Activated CD8-positive, alpha-beta memory T cell treated with anti-CD3 and anti-CD28 coated beads for 24 hours (primary cell): Measurements from ENCODE around the gene CDC14A.

Experiments
- DNase-seq: peaks from one replicate; pipeline ENCODE4 v3.0.0-alpha.2; 2020

The CDC14A gene

GRCh38 chr1:100545855-100546254 lies 193.5 kb downstream of the CDC14A start:
- DNase-seq, result no peak

- DNase-seq, result no peak
Measured at GRCh38 chr1:100552031-100552430, 199.7 kb downstream of the CDC14A start.

GRCh38 chr1:100552922-100553321 lies 200.6 kb downstream of the CDC14A start:
- no peak for DNase-seq

- no peak for DNase-seq
Measured at GRCh38 chr1:100556181-100556580, 203.9 kb downstream of the CDC14A start.

- no peak for DNase-seq
Measured at GRCh38 chr1:100556925-100557605, 204.8 kb downstream of the CDC14A start.

- no peak for DNase-seq
Measured at GRCh38 chr1:100557606-100557953, 205.3 kb downstream of the CDC14A start.

- no peak for DNase-seq
Measured at GRCh38 chr1:100565533-100565932, 213.2 kb downstream of the CDC14A start.

- no peak for DNase-seq
Measured at GRCh38 chr1:100565937-100566699, 213.8 kb downstream of the CDC14A start.

- DNase-seq, result no peak
Measured at GRCh38 chr1:100567062-100567461, 214.8 kb downstream of the CDC14A start.
